Peyer's patch (tissue), 4 donors: ENCODE results near the gene SALL1. TPM values are rescaled to one million over a fixed set of nuclear protein-coding genes. Genes with fewer than 3 reads are reported as not detected.

Source experiments
- DNase-seq, 3 donors: peaks; one replicate each; pipeline ENCODE4 v3.0.0-alpha.2; 2017 to 2019
- H3K27ac ChIP-seq, 4 donors: fragments of 200-600 bp; sonication (generic); one replicate each; pipeline ENCODE4 v1.5.1; 2016 to 2019
- H3K27me3 ChIP-seq, 2 donors: fragments of 200-600 bp; sonication (generic); one replicate each; pipeline ENCODE4 v1.5.1; 2019
- H3K36me3 ChIP-seq, 3 donors: fragments of 200-600 bp; sonication (generic); one replicate each; pipeline ENCODE4 v1.5.1; 2016 to 2019
- H3K4me1 ChIP-seq, 4 donors: fragments of 200-600 bp; sonication (generic); one replicate each; pipeline ENCODE4 v1.5.1; 2016 to 2019
- H3K4me3 ChIP-seq, 4 donors: fragments of 200-600 bp; sonication (generic); 1 replicate in 3 of 4; 2 replicates in 1 of 4; pipeline ENCODE4 v1.5.1; 2016 to 2019; ENCODE audit warnings: mild to moderate bottlenecking in 1 of 4
- H3K9me3 ChIP-seq, 4 donors: fragments of 200-600 bp; sonication (generic); one replicate each; pipeline ENCODE4 v1.5.1; 2016 to 2019; ENCODE audit warnings: mild to moderate bottlenecking in 1 of 4
- CTCF ChIP-seq, 6 experiments: fragments of 450-650 bp in 4 of 6; fragments of 200-600 bp in 2 of 6; sonication (generic) in 1 of 6; IDR thresholded peaks; one replicate each; pipeline ENCODE4 v1.5.1; 2017 to 2019; ENCODE audit warnings: antibody characterized with exemption in 6 of 6, mild to moderate bottlenecking in 3 of 6, moderate library complexity in 1 of 6
- POLR2A ChIP-seq, 2 donors: fragments of 450-650 bp; IDR thresholded peaks; one replicate each; pipeline ENCODE4 v1.5.1; 2017; ENCODE audit warnings: antibody characterized with exemption in 2 of 2, mild to moderate bottlenecking in 2 of 2, moderate library complexity in 2 of 2
- total RNA-seq, 4 donors: library from RNA; depleted of rRNA; stranded (reverse); fragments of >200 nt; gene quantifications; one replicate each; pipeline ENCODE4 v1.1.0, GENCODE V29; 2016

SALL1 gene
- total RNA-seq, 4 donors from 2014 or later: 0.53 to 12.4 (median 2.5) TPM

DNA sequence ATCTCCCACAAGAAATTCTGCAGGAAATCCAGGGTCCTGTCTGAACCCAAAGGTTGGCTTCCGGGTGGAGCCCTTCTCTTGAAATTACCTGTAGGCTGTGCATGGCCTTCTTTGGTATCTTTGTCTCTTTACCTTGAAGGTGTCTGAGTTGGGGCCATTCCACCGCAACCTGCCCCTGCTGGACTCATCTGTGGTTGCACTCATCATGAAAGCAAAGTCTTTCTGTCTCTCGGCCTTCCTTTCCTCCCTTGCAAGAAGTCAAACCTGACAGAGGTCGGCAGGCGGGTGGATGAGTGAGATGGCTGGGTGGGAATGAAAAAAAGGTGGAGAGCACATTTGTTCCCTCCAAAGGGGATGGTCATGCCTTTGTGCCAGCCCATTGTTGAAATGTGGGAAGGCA, 25.1 kb downstream of the SALL1 start:
- no peak for DNase-seq
- no peak overlapping the region for H3K27ac ChIP-seq
- no peak overlapping the region for H3K4me3 ChIP-seq
- H3K27me3 ChIP-seq: no peaks in the 10 kb centered on the region
- no peaks in the 10 kb centered on the region for H3K4me1 ChIP-seq
- H3K9me3 ChIP-seq: no peaks in the 10 kb centered on the region
- no peak for TF ChIP-seq POLR2A (IDR thresholded peaks at IDR 0.05)
- no peak for TF ChIP-seq CTCF (IDR thresholded peaks at IDR 0.05)
- no peaks in the 10 kb centered on the region for H3K36me3 ChIP-seq

DNA sequence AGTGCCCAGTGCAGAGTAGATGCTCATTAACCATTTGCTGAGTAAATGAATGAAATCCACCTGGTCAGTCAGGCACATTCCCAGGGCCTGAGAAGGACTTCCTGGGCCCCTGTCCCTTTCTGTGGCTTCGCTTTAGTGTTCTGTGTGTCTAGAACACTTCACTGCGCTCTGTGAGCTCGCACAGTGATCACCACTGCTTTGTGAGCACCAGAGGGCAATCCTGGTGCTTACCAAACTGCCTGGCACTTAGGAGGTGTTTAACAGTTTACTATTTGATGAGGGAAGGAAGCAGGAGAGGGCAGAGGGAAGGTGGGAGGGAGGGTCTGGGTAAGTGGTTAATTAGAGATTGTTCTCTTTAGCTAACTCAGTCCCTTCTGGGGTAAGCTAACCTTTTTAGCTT, 26.2 kb downstream of the SALL1 start:
- Histone ChIP-seq H3K9me3 (no peaks in the 10 kb centered on the region), H3K4me3 (no peak overlapping the region), H3K27ac (no peak overlapping the region), H3K27me3 (no peaks in the 10 kb centered on the region), H3K36me3 (no peaks in the 10 kb centered on the region), H3K4me1 (no peaks in the 10 kb centered on the region)
- no peak for TF ChIP-seq POLR2A (IDR thresholded peaks at IDR 0.05)
- TF ChIP-seq CTCF (IDR thresholded peaks at IDR 0.05): no peak
- no peak for DNase-seq

- H3K27ac ChIP-seq: no peak overlapping the region
Observed at GRCh38 chr16:51121850-51122249, 29.2 kb downstream of the SALL1 start.

GRCh38 chr16:51120730-51121347, 30.2 kb downstream of the SALL1 start:
- Histone ChIP-seq H3K4me3 (no peak overlapping the region), H3K27ac (no peak overlapping the region), H3K4me1 (no peaks in the 10 kb centered on the region), H3K36me3 (no peaks in the 10 kb centered on the region), H3K27me3 (no peaks in the 10 kb centered on the region), H3K9me3 (no peaks in the 10 kb centered on the region)
- no peak for DNase-seq
- TF ChIP-seq CTCF (IDR thresholded peaks at IDR 0.05) (no peak), POLR2A (IDR thresholded peaks at IDR 0.05) (no peak)

More at GRCh38 chr16:51121850-51122249, 29.2 kb downstream of the SALL1 start:
- no peaks in the 10 kb centered on the region for H3K36me3 ChIP-seq
- no peaks in the 10 kb centered on the region for H3K9me3 ChIP-seq
- H3K4me3 ChIP-seq: no peak overlapping the region
- TF ChIP-seq POLR2A (IDR thresholded peaks at IDR 0.05) (no peak), CTCF (IDR thresholded peaks at IDR 0.05) (no peak)
- no peaks in the 10 kb centered on the region for H3K27me3 ChIP-seq
- no peak for DNase-seq
- H3K4me1 ChIP-seq: no peaks in the 10 kb centered on the region

- Histone ChIP-seq H3K9me3 (no peaks in the 10 kb centered on the region), H3K36me3 (no peaks in the 10 kb centered on the region), H3K4me1 (no peaks in the 10 kb centered on the region), H3K27me3 (no peaks in the 10 kb centered on the region), H3K27ac (no peak overlapping the region), H3K4me3 (no peak overlapping the region)
- DNase-seq: no peak
- TF ChIP-seq CTCF (IDR thresholded peaks at IDR 0.05) (no peak), POLR2A (IDR thresholded peaks at IDR 0.05) (no peak)
Observed at GRCh38 chr16:51119973-51120729, 30.9 kb downstream of the SALL1 start.
